Measurements from ENCODE around the gene C3orf33. TPM values are rescaled to one million over a fixed set of nuclear protein-coding genes. Genes with fewer than 3 reads are reported as not detected.

Gene C3orf33
- total and polyA plus RNA-seq, 9 of the 15 experiments (the other 6 are each of a cell fraction or from before 2014, with no cell fraction given), result 4.1 to 10.2 (median 6.0) TPM

DNA sequence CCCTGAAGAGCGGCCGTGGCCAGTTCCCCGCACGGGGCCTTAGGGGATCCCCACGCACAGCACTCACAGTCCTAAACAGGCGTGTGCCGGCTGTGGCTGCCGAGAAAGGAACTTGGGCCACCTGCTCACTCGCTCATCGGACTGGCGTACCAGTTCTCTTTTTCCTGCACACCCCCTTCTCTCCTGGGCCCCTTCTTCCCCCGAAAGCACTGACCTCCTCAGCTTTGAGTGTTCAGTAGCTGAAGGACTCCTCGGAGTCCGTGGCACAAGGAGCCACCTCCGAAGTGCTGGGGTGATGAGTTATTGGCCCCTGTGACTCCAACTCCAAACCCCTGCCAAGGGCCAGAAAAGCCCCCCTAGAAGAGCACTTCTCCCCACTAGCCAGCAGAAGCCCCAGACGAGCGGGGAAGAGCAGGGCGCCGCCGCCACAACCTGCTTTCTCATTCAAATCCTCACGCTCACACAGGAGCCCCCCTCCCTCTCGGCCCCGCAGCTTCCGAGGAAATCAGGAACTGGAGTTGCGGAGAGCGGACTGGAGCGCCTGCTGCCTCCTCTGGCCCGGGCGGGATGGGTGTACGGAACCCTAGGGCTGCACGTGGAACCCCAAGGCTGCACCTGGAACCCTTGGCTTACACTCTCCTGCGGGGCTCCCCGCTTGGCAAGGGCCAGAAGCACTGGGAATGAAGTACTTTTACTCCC is 61.3 kb downstream of the C3orf33 start, which contains the start of gene PLCH1 (continued):
- TF ChIP-seq IRF1 (CRISPR knock-in tag; IDR thresholded peaks at IDR 0.05; ENCODE audit: borderline replicate concordance) (no peak), CBFB (CRISPR knock-in tag; IDR thresholded peaks at IDR 0.05) (no peak), CAMTA2 (CRISPR knock-in tag; conservative IDR thresholded peaks at IDR 0.05) (no peak), ZSCAN29 (IDR thresholded peaks at IDR 0.05) (no peak), KDM4B (IDR thresholded peaks at IDR 0.05; ENCODE audit: borderline replicate concordance in 2 of 2, low read depth in 1 of 2) (0 out of 4 replicates have a peak, but pooled peaks of 1 of the 2 experiments have one; percentile 59), GTF2F1 (IDR thresholded peaks at IDR 0.05; ENCODE audit: low read depth, low read length) (no peak), HDAC8 (tag; IDR thresholded peaks at IDR 0.05) (no peak), MAZ (CRISPR knock-in tag; conservative IDR thresholded peaks at IDR 0.05 in 1 of 2, IDR thresholded peaks at IDR 0.05 in 1 of 2) (peak; percentile 86 to 99), ZNF263 (CRISPR knock-in tag; IDR thresholded peaks at IDR 0.05; ENCODE audit: borderline replicate concordance) (no peak), TRIM28 (IDR thresholded peaks at IDR 0.05) (no peak), ZNF695 (CRISPR knock-in tag; IDR thresholded peaks at IDR 0.05) (no peak), SMAD3 (CRISPR knock-in tag; conservative IDR thresholded peaks at IDR 0.05) (no peak), NEUROD1 (IDR thresholded peaks at IDR 0.05; ENCODE audit: borderline replicate concordance, low read depth, low read length, partially characterized antibody) (peak; percentile 98), MTA2 (IDR thresholded peaks at IDR 0.05; ENCODE audit: low read depth) (no peak), NFXL1 (CRISPR knock-in tag; IDR thresholded peaks at IDR 0.05) (no peak), FOXM1 (IDR thresholded peaks at IDR 0.05; ENCODE audit: low read depth) (peak; percentile 66; the same call in 1 of the 2 replicates), FOXM1 (CRISPR knock-in tag; IDR thresholded peaks at IDR 0.05; ENCODE audit: low read depth) (no peak), MCM3 (IDR thresholded peaks at IDR 0.05) (no peak), RFX1 (IDR thresholded peaks at IDR 0.05) (no peak), HMG20B (CRISPR knock-in tag; IDR thresholded peaks at IDR 0.05) (no peak)
- TF ChIP-seq, protein P1, sequence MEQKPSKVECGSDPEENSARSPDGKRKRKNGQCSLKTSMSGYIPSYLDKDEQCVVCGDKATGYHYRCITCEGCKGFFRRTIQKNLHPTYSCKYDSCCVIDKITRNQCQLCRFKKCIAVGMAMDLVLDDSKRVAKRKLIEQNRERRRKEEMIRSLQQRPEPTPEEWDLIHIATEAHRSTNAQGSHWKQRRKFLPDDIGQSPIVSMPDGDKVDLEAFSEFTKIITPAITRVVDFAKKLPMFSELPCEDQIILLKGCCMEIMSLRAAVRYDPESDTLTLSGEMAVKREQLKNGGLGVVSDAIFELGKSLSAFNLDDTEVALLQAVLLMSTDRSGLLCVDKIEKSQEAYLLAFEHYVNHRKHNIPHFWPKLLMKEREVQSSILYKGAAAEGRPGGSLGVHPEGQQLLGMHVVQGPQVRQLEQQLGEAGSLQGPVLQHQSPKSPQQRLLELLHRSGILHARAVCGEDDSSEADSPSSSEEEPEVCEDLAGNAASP (IDR thresholded peaks at IDR 0.05), result no peak
- TF ChIP-seq, protein P2, sequence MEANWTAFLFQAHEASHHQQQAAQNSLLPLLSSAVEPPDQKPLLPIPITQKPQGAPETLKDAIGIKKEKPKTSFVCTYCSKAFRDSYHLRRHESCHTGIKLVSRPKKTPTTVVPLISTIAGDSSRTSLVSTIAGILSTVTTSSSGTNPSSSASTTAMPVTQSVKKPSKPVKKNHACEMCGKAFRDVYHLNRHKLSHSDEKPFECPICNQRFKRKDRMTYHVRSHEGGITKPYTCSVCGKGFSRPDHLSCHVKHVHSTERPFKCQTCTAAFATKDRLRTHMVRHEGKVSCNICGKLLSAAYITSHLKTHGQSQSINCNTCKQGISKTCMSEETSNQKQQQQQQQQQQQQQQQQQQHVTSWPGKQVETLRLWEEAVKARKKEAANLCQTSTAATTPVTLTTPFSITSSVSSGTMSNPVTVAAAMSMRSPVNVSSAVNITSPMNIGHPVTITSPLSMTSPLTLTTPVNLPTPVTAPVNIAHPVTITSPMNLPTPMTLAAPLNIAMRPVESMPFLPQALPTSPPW (CRISPR knock-in tag; IDR thresholded peaks at IDR 0.05), result peak; percentile 91
- TF ChIP-seq, protein P3, sequence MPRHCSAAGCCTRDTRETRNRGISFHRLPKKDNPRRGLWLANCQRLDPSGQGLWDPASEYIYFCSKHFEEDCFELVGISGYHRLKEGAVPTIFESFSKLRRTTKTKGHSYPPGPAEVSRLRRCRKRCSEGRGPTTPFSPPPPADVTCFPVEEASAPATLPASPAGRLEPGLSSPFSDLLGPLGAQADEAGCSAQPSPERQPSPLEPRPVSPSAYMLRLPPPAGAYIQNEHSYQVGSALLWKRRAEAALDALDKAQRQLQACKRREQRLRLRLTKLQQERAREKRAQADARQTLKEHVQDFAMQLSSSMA (CRISPR knock-in tag; IDR thresholded peaks at IDR 0.05), result no peak
